Neural cell (in vitro differentiated cells): ENCODE results near the gene C10orf90. TPM values are rescaled to one million over a fixed set of nuclear protein-coding genes. Genes with fewer than 3 reads are reported as not detected.

Source experiments
- H2AFZ ChIP-seq: fragments of 200-600, 300-800 bp; sonication (generic), shearing (Covaris generic); 2 replicates; pipeline ENCODE4 v1.6.0; 2014; ENCODE audit warnings: low read depth, mild to moderate bottlenecking, antibody characterized with exemption, low read length, moderate library complexity
- H3F3A ChIP-seq: fragments of 200-600 bp; shearing (Covaris generic); 2 replicates; pipeline ENCODE4 v1.6.1; 2016; ENCODE audit warnings: mild to moderate bottlenecking, moderate library complexity, mixed read lengths, antibody characterized with exemption, low read length; ENCODE audit not compliant: insufficient read depth, poor library complexity, severe bottlenecking
- H3K27ac ChIP-seq: fragments of 200-600, 300-800 bp; sonication (generic), shearing (Covaris generic); 2 replicates; pipeline ENCODE4 v1.5.1; 2014; ENCODE audit warnings: mild to moderate bottlenecking, low read length, moderate library complexity
- H3K27me3 ChIP-seq: fragments of 300-800, 200-600 bp; sonication (generic), shearing (Covaris generic); 2 replicates; pipeline ENCODE4 v1.6.0; 2014; ENCODE audit warnings: mild to moderate bottlenecking, low read depth, low read length, moderate library complexity; ENCODE audit not compliant: insufficient read depth
- H3K36me3 ChIP-seq: fragments of 300-800, 200-600 bp; sonication (generic), shearing (Covaris generic); 2 replicates; pipeline ENCODE4 v1.5.1; 2014; ENCODE audit warnings: mild to moderate bottlenecking, antibody characterized with exemption, low read length, moderate library complexity; ENCODE audit not compliant: insufficient read depth
- H3K4me2 ChIP-seq: fragments of 300-800, 200-600 bp; sonication (generic), shearing (Covaris generic); 2 replicates; pipeline ENCODE4 v1.6.0; 2014; ENCODE audit warnings: mild to moderate bottlenecking, low read length
- H3K4me3 ChIP-seq: fragments of 300-800, 200-600 bp; sonication (generic), shearing (Covaris generic); 2 replicates; pipeline ENCODE4 v1.5.1; 2014; ENCODE audit warnings: mild to moderate bottlenecking, low read length, moderate library complexity
- H3K79me2 ChIP-seq: fragments of 200-600 bp; shearing (Covaris generic); replicated peaks from 2 replicates; pipeline ENCODE4 v1.6.0; 2014; ENCODE audit warnings: mild to moderate bottlenecking, low read length, moderate library complexity; ENCODE audit not compliant: insufficient read depth
- H3K9ac ChIP-seq: fragments of 300-800, 200-600 bp; sonication (generic), shearing (Covaris generic); 2 replicates; pipeline ENCODE4 v1.6.1; 2016; ENCODE audit warnings: mild to moderate bottlenecking, low read length, mixed read lengths
- H3K9me2 ChIP-seq: fragments of 200-600 bp; shearing (Covaris generic); 2 replicates; pipeline ENCODE4 v1.6.1; 2016; ENCODE audit warnings: mild to moderate bottlenecking, low read length, mixed read lengths; ENCODE audit not compliant: insufficient read depth
- H3K9me3 ChIP-seq: fragments of 200-600, 300-800 bp; sonication (generic), shearing (Covaris generic); 2 replicates; pipeline ENCODE4 v1.6.1; 2016; ENCODE audit warnings: mild to moderate bottlenecking, mixed run types, low read length, moderate library complexity, mixed read lengths
- H4K20me1 ChIP-seq: fragments of 200-600 bp; shearing (Covaris generic); 2 replicates; pipeline ENCODE4 v1.6.1; 2016; ENCODE audit warnings: mild to moderate bottlenecking, mixed run types; ENCODE audit not compliant: insufficient read depth
- CTCF ChIP-seq: fragments of 450-650 bp; IDR thresholded peaks from 2 replicates; pipeline ENCODE4 v1.5.1; 2014; ENCODE audit warnings: antibody characterized with exemption, mild to moderate bottlenecking, moderate library complexity; ENCODE audit not compliant: poor library complexity, severe bottlenecking
- EP300 ChIP-seq: fragments of 450-650 bp; conservative IDR thresholded peaks from 2 replicates; pipeline ENCODE4 v1.6.1; 2014; ENCODE audit warnings: antibody characterized with exemption, mild to moderate bottlenecking, moderate library complexity; ENCODE audit not compliant: poor library complexity, severe bottlenecking
- EZH2 ChIP-seq: fragments of 200-600, 300-800 bp; shearing (Covaris generic), sonication (generic); IDR thresholded peaks from 2 replicates; pipeline ENCODE4 v1.6.1; 2014; ENCODE audit warnings: antibody characterized with exemption, low read length, borderline replicate concordance, mild to moderate bottlenecking; ENCODE audit not compliant: insufficient read depth, poor library complexity, severe bottlenecking
- MXI1 ChIP-seq: fragments of 450-650 bp; conservative IDR thresholded peaks from 2 replicates; pipeline ENCODE4 v1.6.1; 2014; ENCODE audit warnings: antibody characterized with exemption, mild to moderate bottlenecking; ENCODE audit not compliant: poor library complexity, severe bottlenecking
- POLR2AphosphoS5 ChIP-seq: IDR thresholded peaks from 2 replicates; pipeline ENCODE4 v1.6.1; 2012
- RAD21 ChIP-seq: fragments of 450-650 bp; conservative IDR thresholded peaks from 2 replicates; pipeline ENCODE4 v1.6.1; 2014; ENCODE audit warnings: antibody characterized with exemption, mild to moderate bottlenecking, moderate library complexity
- REST ChIP-seq: IDR thresholded peaks from 2 replicates; pipeline ENCODE4 v1.6.1; 2012; ENCODE audit warnings: borderline replicate concordance
- SMC3 ChIP-seq: fragments of 450-650 bp; conservative IDR thresholded peaks from 2 replicates; pipeline ENCODE4 v1.6.1; 2014; ENCODE audit warnings: antibody characterized with exemption, mild to moderate bottlenecking, moderate library complexity; ENCODE audit not compliant: poor library complexity
- TAF1 ChIP-seq: IDR thresholded peaks from 2 replicates; pipeline ENCODE4 v1.6.1; 2012; ENCODE audit warnings: low read depth
- polyA plus RNA-seq: library from polyadenylated mRNA; depleted of rRNA; stranded (reverse); fragments of >200 nt; gene quantifications from 2 replicates; pipeline ENCODE4 v1.2.3, GENCODE V29; 2014

C10orf90 gene
- polyA plus RNA-seq, 1 donor from 2014 or later, result not detected

GRCh38 chr10:126491476-126491875, 179.0 kb downstream of the C10orf90 start:
- Histone ChIP-seq H3K9me2 (no peaks in the 10 kb centered on the region), H3K27ac (no peak overlapping the region), H3K79me2 (no peaks in the 10 kb centered on the region), H3K4me3 (no peak overlapping the region), H3K36me3 (no peaks in the 10 kb centered on the region), H3F3A (no peaks in the 10 kb centered on the region), H3K9me3 (peaks cover 4% of the 10 kb centered on the region), H2AFZ (no peak overlapping the region), H3K9ac (no peak overlapping the region), H4K20me1 (no peaks in the 10 kb centered on the region), H3K4me2 (no peak overlapping the region), H3K27me3 (no peaks in the 10 kb centered on the region)
- TF ChIP-seq MXI1 (no peak), CTCF (no peak), EZH2 (no peak), SMC3 (no peak), RAD21 (no peak), POLR2AphosphoS5 (no peak), REST (no peak), EP300 (no peak), TAF1 (no peak)

GRCh38 chr10:126481181-126481580, 189.3 kb downstream of the C10orf90 start:
- H3K9me3 ChIP-seq, result no peaks in the 10 kb centered on the region
- H3K27me3 ChIP-seq, result no peaks in the 10 kb centered on the region
- H3K4me2 ChIP-seq, result no peak overlapping the region
- H3K27ac ChIP-seq, result no peak overlapping the region
- no peak overlapping the region for H3K9ac ChIP-seq
- TF ChIP-seq POLR2AphosphoS5, result no peak
- no peak for TF ChIP-seq EZH2
- TF ChIP-seq CTCF, result no peak
- no peak for TF ChIP-seq SMC3
- no peak for TF ChIP-seq RAD21
- TF ChIP-seq REST, result no peak
- TF ChIP-seq TAF1, result no peak
- TF ChIP-seq EP300, result no peak
- H3K4me3 ChIP-seq, result no peak overlapping the region
- no peaks in the 10 kb centered on the region for H3F3A ChIP-seq
- no peaks in the 10 kb centered on the region for H3K36me3 ChIP-seq
- no peaks in the 10 kb centered on the region for H3K79me2 ChIP-seq
- H4K20me1 ChIP-seq, result no peaks in the 10 kb centered on the region
- no peaks in the 10 kb centered on the region for H3K9me2 ChIP-seq
- no peak overlapping the region for H2AFZ ChIP-seq
